Activated CD4-positive, CD25-positive, alpha-beta regulatory T cell treated with anti-CD3 and anti-CD28 coated beads, Interleukin-2, amount 50 U/mL, for 24 hours (primary cell): ENCODE data around the gene UBE2K.
A peak's percentile ranks its signal among the peaks of the same experiment; 100 is the strongest.
"Not testable (repeated sequence)": the region's sequence is repeated elsewhere in the genome, so short reads cannot be mapped to it uniquely, and the experiment has no call there.

ENCODE experiments used
- ATAC-seq, 2 donors: fragments of 150-1000 bp; cut with Tn5 transposase; one replicate each; pipeline ENCODE4 v1.10.0; 2021; ENCODE audit warnings: mild to moderate bottlenecking in 1 of 2, moderate library complexity in 1 of 2

Gene UBE2K

GRCh38 chr4:39698424-39699009 is 581 bp downstream of the UBE2K start:
- peak; percentile 6 to 14 for ATAC-seq

DNA sequence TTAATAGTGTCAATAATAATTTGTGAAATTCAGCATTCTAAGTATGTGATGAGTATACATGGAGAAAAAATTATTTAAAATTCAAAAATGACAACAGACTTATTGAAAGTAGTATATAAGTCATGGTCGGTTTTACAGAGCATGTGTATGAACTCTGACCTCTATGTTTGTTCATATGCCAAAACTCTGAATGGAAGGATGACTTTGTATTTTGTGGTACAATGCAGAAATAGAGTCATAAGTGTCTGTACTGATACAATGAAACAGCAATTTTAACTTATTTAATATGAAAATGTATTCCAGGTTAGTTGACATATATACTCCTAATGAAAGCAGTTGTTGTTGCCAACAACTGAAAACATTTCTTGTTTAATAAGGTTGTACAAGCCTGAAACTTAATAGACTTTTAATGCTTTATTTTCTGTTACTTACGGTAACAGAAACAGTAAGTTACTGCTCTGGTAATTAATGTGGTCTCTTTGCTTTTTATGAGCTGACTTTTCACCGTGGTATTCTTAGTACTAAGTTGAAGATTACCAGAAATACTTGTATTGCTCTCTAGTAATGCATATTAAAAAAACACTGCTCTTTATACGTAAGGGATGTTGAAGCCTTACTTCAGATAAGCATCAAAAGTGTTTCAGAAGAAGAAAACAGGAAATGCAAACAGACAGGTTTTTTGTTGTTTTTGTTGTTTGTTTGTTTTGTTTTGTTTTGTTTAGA is 1.9 kb downstream of the UBE2K start:
- ATAC-seq, result peak; percentile 51 to 62

DNA sequence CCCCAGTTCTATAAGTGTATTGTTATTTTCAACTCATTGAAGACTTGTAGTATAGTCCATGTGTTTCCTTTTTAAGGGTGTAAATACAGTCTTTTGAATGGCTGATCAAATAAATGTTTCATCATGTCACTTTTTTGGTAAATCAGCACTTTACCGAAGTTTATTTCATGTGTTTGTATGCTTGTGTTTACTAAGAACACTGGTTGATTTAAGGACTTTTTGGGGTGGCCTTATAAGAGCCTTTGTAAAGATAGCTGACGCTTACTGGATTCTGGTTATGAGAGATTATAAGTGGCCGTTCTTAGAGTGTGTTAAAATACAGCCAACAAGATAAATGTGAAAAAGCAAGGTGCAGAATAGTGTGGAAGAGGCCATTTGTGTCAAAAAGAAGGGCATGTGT is 2.6 kb downstream of the UBE2K start:
- ATAC-seq, result no peak

- no peak for ATAC-seq
Measured at GRCh38 chr4:39702716-39703115, 4.8 kb downstream of the UBE2K start.

- not testable (repeated sequence) for ATAC-seq
Measured at GRCh38 chr4:39704789-39705188, 6.9 kb downstream of the UBE2K start.

GRCh38 chr4:39706334-39706733 is 8.4 kb downstream of the UBE2K start:
- no peak for ATAC-seq

DNA sequence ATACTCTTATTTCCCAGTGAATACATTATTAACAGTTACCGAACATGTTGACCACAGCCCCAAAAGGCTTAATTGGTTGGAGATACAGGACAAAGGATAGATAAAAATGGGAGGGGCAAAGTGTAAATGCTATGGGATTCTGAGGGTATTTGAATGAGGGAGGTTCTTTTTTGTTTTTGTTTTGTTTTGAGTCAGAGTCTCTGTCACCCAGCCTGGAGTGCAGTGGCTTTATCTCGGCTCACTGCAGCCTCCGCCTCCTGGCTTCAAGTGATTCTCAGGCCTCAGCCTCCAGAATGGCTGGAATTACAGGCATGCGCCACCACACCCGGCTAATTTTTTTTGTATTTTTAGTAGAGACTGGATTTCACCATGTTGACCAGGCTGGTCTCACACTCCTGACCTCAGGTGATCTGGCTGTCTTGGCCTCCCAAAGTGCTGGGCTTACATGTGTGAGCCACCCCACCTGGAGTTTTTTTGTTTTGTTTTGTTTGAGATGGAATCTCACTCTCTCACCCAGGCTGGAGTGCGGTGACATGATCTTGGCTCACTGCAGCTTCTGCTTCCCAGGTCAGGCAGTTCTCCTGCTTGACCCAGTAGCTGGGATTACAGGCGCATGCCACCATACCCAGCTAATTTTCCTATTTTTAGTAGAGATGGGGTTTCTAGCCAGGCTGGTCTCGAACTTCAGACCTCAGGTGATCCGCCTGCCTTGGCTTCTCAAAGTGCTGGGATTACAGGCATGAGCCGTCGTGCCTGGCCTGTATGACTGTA is 9.0 kb downstream of the UBE2K start:
- ATAC-seq, result peak in 1 of 2 donors; percentile 82

GRCh38 chr4:39710098-39710896 is 12.4 kb downstream of the UBE2K start:
- no peak for ATAC-seq

DNA sequence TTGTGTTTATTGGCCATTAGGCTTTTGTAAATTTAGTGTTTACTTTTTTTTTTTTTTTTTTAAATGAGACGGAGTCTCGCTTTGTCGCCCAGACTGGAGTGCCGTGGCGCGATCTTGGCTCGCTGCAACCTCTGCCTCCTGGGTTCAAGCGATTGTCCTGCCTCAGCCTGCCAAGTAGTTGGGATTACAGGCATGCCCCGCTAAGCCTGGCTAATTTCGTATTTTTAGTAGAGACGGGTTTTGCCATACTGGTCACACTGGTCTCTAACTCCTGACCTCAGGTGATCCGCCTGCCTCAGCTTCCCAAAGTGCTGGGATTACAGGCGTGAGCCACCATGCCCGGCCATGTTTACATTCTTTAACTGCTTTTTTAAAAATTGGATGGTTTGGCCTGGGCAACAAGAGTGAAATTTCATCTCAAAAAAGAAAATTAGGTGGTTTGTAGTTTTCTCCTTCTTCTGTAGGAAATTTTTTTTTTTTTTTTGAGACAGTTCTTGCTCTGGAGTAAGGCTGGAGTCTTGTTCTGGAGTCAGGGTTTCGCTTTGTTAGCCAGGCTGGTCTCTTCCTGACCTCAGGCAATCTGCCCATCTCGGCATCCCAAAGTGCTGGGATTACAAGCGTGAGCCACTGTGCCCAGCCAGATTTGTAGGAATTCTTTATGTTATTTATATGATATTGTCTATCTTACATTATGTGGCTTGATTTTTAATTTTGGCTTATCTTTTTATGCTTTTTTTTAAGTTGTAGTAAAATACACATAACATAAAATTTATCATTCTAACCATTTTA is 15.1 kb downstream of the UBE2K start:
- ATAC-seq, result no peak

GRCh38 chr4:39713691-39714090 is 15.8 kb downstream of the UBE2K start:
- no peak for ATAC-seq

DNA sequence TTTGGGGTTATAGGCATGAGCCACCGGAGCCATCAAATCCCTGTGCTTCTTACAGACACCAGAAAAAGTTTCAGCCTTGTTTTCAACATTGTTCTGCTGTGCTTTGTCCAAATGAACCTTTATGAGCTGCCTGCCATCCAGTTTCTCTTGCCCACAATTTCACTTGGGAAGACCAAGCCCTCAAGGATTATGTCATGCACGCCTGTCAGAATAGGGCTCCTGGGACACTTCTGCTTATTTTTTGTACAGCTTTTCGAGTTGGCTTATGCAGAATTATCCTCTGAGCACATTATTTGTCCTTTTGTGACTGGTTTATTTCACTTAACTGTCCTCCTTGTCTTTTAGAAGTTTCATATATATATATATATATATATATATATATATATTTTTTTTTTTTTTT is 16.2 kb downstream of the UBE2K start:
- no peak for ATAC-seq

- ATAC-seq, result no peak
Measured at GRCh38 chr4:39715788-39716187, 17.9 kb downstream of the UBE2K start.

- ATAC-seq, result no peak
Measured at GRCh38 chr4:39716356-39716755, 18.4 kb downstream of the UBE2K start.

GRCh38 chr4:39717743-39718142 is 19.8 kb downstream of the UBE2K start:
- ATAC-seq, result not testable (repeated sequence)

GRCh38 chr4:39718366-39719323 is 20.7 kb downstream of the UBE2K start:
- ATAC-seq, result peak; percentile 41

DNA sequence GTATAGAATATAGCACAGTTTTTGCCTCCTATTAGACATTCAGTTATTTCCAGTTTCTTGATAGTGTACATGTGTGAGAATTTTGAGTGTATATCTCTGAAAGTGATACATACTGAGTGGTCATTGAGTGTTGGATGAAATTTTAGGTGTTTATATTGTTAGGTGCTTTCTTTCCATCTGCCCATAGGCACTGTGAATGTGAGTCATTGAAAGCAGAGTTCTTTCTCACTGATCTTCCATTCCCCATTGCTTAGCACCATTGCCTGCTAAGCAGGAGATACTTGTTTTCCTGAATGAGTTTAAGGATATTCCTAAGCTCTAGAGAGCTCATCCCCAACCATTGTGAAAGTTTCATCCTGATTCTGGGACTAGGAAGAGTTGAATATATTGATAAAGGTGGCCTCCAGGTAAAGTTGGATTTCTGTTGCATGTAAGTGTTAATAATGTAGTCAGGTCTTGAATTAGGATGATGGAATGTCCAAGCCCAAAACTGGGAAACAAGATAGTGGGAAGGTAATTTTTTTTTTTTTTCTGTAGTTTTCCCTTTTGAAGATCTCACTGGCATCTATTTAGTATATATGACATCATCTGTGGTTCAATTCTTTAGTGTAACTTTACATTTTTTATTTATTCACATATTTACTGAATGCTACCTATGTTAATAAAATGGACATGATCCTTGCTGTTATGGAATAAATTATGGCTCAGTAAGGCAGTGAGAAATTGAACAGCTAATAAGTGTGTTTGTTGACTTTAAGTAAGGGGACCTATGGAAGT is 22.1 kb downstream of the UBE2K start:
- ATAC-seq, result no peak

GRCh38 chr4:39721273-39721672 is 23.3 kb downstream of the UBE2K start:
- ATAC-seq, result not testable (repeated sequence)

- ATAC-seq, result no peak
Measured at GRCh38 chr4:39721788-39722187, 23.9 kb downstream of the UBE2K start.

- no peak for ATAC-seq
Measured at GRCh38 chr4:39729557-39729956, 31.6 kb downstream of the UBE2K start.

GRCh38 chr4:39730072-39730471 is 32.1 kb downstream of the UBE2K start:
- no peak for ATAC-seq
